PC-3 (cell line): ENCODE data around the gene CNTFR. TPM values are rescaled to one million over a fixed set of nuclear protein-coding genes. Genes with fewer than 3 reads are reported as not detected.

Experiments used
- ATAC-seq: fragments of 200-7000 bp; cut with Tn5 transposase; 2 replicates; pipeline ENCODE4 v1.9.1; 2020; ENCODE audit warnings: mild to moderate bottlenecking, moderate library complexity
- BruUV-seq: library from RNA; stranded (reverse); fragments of 400-500 nt; replicated peaks from 2 replicates; lab custom pipeline; 2021; lab: Mats Ljungman, UMichigan
- CTCF ChIA-PET: fragments of 300-600 bp; sonication (Branson Sonifier 250); formaldehyde crosslinking; loops from one replicate; lab custom pipeline; 2022; ENCODE audit warnings: antibody characterized with exemption; lab: Charles Lee
- POLR2A ChIA-PET: fragments of 300-600 bp; sonication (Branson Sonifier 250); formaldehyde crosslinking; loops from one replicate; lab custom pipeline; 2022; ENCODE audit warnings: antibody characterized with exemption; ENCODE audit not compliant: unreplicated experiment; lab: Charles Lee
- DNase-seq: peaks from one replicate; pipeline ENCODE4 v3.0.0-alpha.2; 2015
- H2AFZ ChIP-seq: fragments of 300-600 bp; sonication (generic); 2 replicates; pipeline ENCODE4 v1.6.0; 2016; ENCODE audit warnings: antibody characterized with exemption, low read length
- H3F3A ChIP-seq: fragments of 300-600 bp; sonication (generic); one replicate; pipeline ENCODE4 v1.6.0; 2017; ENCODE audit warnings: antibody characterized with exemption, low read length, control low read depth, mild to moderate bottlenecking; ENCODE audit not compliant: unreplicated experiment
- H3K27ac ChIP-seq: fragments of 300-600 bp; sonication (generic); 2 replicates; pipeline ENCODE4 v1.5.1; 2016; ENCODE audit warnings: mild to moderate bottlenecking, low read length
- H3K27me3 ChIP-seq: fragments of 300-600 bp; sonication (generic); 2 replicates; pipeline ENCODE4 v1.6.1; 2016; ENCODE audit warnings: low read length, mixed read lengths
- H3K36me3 ChIP-seq: fragments of 300-600 bp; sonication (generic); 2 replicates; pipeline ENCODE4 v1.6.1; 2016; ENCODE audit warnings: low read depth, mixed run types, low read length, mixed read lengths
- H3K4me1 ChIP-seq: fragments of 300-600 bp; sonication (generic); 2 replicates; pipeline ENCODE4 v1.5.1; 2016; ENCODE audit warnings: low read length; ENCODE audit not compliant: insufficient read depth
- H3K4me2 ChIP-seq: fragments of 300-600 bp; sonication (generic); 2 replicates; pipeline ENCODE4 v1.6.0; 2016; ENCODE audit warnings: low read length
- H3K4me3 ChIP-seq: fragments of 300-600 bp; sonication (generic); 2 replicates; pipeline ENCODE4 v1.5.1; 2016; ENCODE audit warnings: mild to moderate bottlenecking, low read length, mixed read lengths
- H3K79me2 ChIP-seq: fragments of 300-600 bp; sonication (generic); 2 replicates; pipeline ENCODE4 v1.6.1; 2017; ENCODE audit warnings: low read length, mixed read lengths
- H3K9ac ChIP-seq: fragments of 300-600 bp; sonication (generic); 2 replicates; pipeline ENCODE4 v1.6.0; 2016; ENCODE audit warnings: mild to moderate bottlenecking, low read length
- H3K9me2 ChIP-seq: fragments of 300-600 bp; sonication (generic); replicated peaks from 2 replicates; pipeline ENCODE4 v1.6.1; 2016; ENCODE audit warnings: mixed run types, low read length, mixed read lengths
- H3K9me3 ChIP-seq: fragments of 300-600 bp; sonication (generic); 2 replicates; pipeline ENCODE4 v1.6.1; 2016; ENCODE audit warnings: low read length, mixed read lengths
- H4K20me1 ChIP-seq: fragments of 300-600 bp; sonication (generic); 2 replicates; pipeline ENCODE4 v1.6.1; 2016; ENCODE audit warnings: low read length, mixed read lengths
- EZH2 ChIP-seq: fragments of 300-600 bp; sonication (generic); IDR thresholded peaks from one replicate; pipeline ENCODE4 v1.6.1; 2017; ENCODE audit warnings: antibody characterized with exemption, mild to moderate bottlenecking, low read length; ENCODE audit not compliant: unreplicated experiment
- EZH2phosphoT487 ChIP-seq: fragments of 300-600 bp; sonication (generic); IDR thresholded peaks from 2 replicates; pipeline ENCODE4 v1.6.1; 2018; ENCODE audit warnings: mild to moderate bottlenecking, antibody characterized with exemption, low read length, borderline replicate concordance
- intact Hi-C: fragments of 100-400 bp; cut with micrococcal nuclease; formaldehyde crosslinking; loops from 2 replicates; pipeline ENCODE4 v1.9.0; 2023
- total RNA-seq: library from RNA; depleted of rRNA; stranded (reverse); fragments of >200 nt; gene quantifications from 2 replicates; pipeline ENCODE4 v1.2.3, GENCODE V29; 2014
- TF ChIP-seq, protein P1 (sequence below): fragments of 300-600 bp; sonication (generic); conservative IDR thresholded peaks from 2 replicates; pipeline ENCODE4 v1.5.1; 2017; ENCODE audit warnings: antibody characterized with exemption, low read depth, mild to moderate bottlenecking, low read length

The CNTFR gene
- total RNA-seq, 1 experiment from 2014 or later: not detected

DNA sequence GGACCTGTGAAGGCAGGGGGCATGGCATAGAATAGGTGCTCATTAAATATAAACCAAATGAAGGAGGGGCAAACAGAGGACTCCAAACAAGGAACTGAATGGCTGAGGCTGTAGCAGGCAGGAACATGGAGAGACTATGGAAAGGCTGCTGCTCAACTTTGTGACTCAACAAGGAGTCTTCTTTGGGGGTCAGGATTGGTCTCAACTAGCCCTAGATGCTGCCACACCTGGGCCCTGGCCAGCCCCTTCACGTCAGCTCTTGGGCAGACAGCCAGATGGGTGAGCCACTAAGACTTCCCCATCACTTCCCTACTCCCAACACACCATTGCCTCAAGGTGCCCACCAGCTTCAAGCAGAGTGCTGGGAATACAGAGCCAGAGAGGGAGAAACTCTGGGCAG, 11.4 kb upstream of the CNTFR start:
- ATAC-seq (no peak), DNase-seq (peak; percentile 25)
- Histone ChIP-seq H3K36me3 (no peaks in the 10 kb centered on the region), H3F3A (no peaks in the 10 kb centered on the region), H4K20me1 (no peaks in the 10 kb centered on the region), H3K79me2 (no peaks in the 10 kb centered on the region), H3K9ac (no peak overlapping the region), H3K9me2 (no peaks in the 10 kb centered on the region), H3K27me3 (no peaks in the 10 kb centered on the region), H3K4me3 (no peak overlapping the region), H3K9me3 (no peaks in the 10 kb centered on the region), H3K4me2 (no peak overlapping the region), H2AFZ (no peak overlapping the region), H3K27ac (no peak overlapping the region), H3K4me1 (no peaks in the 10 kb centered on the region)
- CTCF ChIA-PET: interaction anchor here (0.7 kb wide), 1 partner anchor 110 kb away, joined by 3 read pairs; no protein-coding TSS in a partner anchor
- no peak for TF ChIP-seq EZH2phosphoT487
- TF ChIP-seq EZH2: no peak
- TF ChIP-seq, protein P1, sequence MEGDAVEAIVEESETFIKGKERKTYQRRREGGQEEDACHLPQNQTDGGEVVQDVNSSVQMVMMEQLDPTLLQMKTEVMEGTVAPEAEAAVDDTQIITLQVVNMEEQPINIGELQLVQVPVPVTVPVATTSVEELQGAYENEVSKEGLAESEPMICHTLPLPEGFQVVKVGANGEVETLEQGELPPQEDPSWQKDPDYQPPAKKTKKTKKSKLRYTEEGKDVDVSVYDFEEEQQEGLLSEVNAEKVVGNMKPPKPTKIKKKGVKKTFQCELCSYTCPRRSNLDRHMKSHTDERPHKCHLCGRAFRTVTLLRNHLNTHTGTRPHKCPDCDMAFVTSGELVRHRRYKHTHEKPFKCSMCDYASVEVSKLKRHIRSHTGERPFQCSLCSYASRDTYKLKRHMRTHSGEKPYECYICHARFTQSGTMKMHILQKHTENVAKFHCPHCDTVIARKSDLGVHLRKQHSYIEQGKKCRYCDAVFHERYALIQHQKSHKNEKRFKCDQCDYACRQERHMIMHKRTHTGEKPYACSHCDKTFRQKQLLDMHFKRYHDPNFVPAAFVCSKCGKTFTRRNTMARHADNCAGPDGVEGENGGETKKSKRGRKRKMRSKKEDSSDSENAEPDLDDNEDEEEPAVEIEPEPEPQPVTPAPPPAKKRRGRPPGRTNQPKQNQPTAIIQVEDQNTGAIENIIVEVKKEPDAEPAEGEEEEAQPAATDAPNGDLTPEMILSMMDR: no peak
- intact Hi-C loops: no loop called here
- POLR2A ChIA-PET: no interaction called here
- BruUV-seq: no TSS peak

DNA sequence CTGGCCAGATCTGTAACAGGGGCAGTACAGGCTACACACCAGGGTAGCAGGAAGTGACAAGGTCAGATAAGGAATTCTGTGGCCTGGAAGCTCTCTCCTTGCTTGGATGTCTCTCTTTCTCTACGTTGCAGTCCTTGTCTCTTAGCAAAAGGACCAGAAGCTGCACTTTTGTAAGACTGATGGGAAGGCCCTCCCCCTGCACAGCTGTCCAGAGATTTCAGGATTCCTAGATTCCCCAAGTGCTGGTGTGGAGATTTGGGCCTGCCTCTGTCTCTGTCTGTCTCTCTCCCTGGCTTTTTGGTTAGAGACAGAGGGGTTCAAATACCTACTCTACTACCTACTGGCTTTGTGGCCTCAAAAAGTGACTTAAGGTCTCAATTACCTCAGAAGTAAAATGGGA, 10.0 kb upstream of the CNTFR start:
- no peak overlapping the region for H3K4me3 ChIP-seq
- ChIA-PET POLR2A (no interaction called here), CTCF (no interaction called here)
- no peaks in the 10 kb centered on the region for H3K9me2 ChIP-seq
- H3K27me3 ChIP-seq: no peaks in the 10 kb centered on the region
- no peaks in the 10 kb centered on the region for H3F3A ChIP-seq
- H3K27ac ChIP-seq: no peak overlapping the region
- H3K9me3 ChIP-seq: no peaks in the 10 kb centered on the region
- H3K79me2 ChIP-seq: no peaks in the 10 kb centered on the region
- H2AFZ ChIP-seq: no peak overlapping the region
- H4K20me1 ChIP-seq: no peaks in the 10 kb centered on the region
- H3K36me3 ChIP-seq: no peaks in the 10 kb centered on the region
- TF ChIP-seq, protein P1: no peak
- TF ChIP-seq EZH2phosphoT487 (no peak), EZH2 (no peak)
- no peaks in the 10 kb centered on the region for H3K4me1 ChIP-seq
- H3K4me2 ChIP-seq: no peak overlapping the region
- intact Hi-C loops: no loop called here
- ATAC-seq (no peak), DNase-seq (no peak)
- H3K9ac ChIP-seq: no peak overlapping the region
- no TSS peak for BruUV-seq

DNA sequence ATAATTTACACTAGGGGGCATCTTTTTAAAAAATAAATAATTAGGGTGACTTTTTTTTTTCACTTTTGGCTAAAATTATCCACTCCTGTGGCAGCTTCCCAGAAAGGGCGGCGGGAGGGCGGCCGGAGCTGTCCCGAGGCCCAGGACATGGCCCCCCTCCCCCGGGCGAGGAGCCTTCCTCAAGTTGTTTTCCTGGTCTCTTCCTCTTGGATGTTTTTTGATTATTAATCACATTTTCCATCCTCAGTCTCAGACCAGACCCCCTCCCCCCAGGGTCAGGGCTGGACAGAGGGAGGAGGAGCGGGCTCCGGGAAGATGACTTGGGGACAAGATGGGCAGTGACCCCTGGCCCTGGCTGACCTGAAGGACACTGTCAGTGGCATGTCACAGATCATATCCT, 4.7 kb upstream of the CNTFR start:
- Histone ChIP-seq H3K4me2 (no peak overlapping the region), H3K36me3 (no peaks in the 10 kb centered on the region), H2AFZ (no peak overlapping the region), H3K27me3 (peaks cover 23% of the 10 kb centered on the region), H3K9me3 (no peaks in the 10 kb centered on the region), H3K9ac (no peak overlapping the region), H3F3A (no peaks in the 10 kb centered on the region), H3K27ac (no peak overlapping the region), H3K4me3 (no peak overlapping the region), H3K4me1 (no peaks in the 10 kb centered on the region), H4K20me1 (no peaks in the 10 kb centered on the region), H3K9me2 (no peaks in the 10 kb centered on the region), H3K79me2 (no peaks in the 10 kb centered on the region)
- ATAC-seq: no peak
- BruUV-seq: no TSS peak
- no peak for DNase-seq
- CTCF ChIA-PET: interaction anchor here (0.6 kb wide), 1 partner anchor 39 kb away, joined by 3 read pairs; no protein-coding TSS in a partner anchor
- POLR2A ChIA-PET: no interaction called here
- intact Hi-C loops: loop anchor here (5.0 kb wide), 2 partner anchors 92 to 157 kb away; no protein-coding TSS in a partner anchor
- TF ChIP-seq, protein P1: no peak
- TF ChIP-seq EZH2 (no peak), EZH2phosphoT487 (no peak)
